Immature natural killer cell (primary cell): ENCODE measurements around the gene CATSPERD. TPM values are rescaled to one million over a fixed set of nuclear protein-coding genes. Genes with fewer than 3 reads are reported as not detected.
"Not testable (repeated sequence)": the region's sequence is repeated elsewhere in the genome, so short reads cannot be mapped to it uniquely, and the experiment has no call there.

Experiments used
- DNase-seq, 3 donors: peaks; one replicate each; pipeline ENCODE4 v3.0.0; 2022; ENCODE audit warnings: mixed read lengths in 1 of 3
- H3K27ac Mint-ChIP-seq, 6 donors: one replicate each; pipeline ENCODE4 v1.8.0; 2020; ENCODE audit warnings: mixed read lengths in 6 of 6, mild to moderate bottlenecking in 5 of 6, inconsistent platforms in 4 of 6, moderate library complexity in 3 of 6
- H3K27me3 Mint-ChIP-seq, 3 donors: one replicate each; pipeline ENCODE4 v1.8.0; 2020 to 2021; ENCODE audit warnings: low read depth in 3 of 3, mild to moderate bottlenecking in 3 of 3, mixed read lengths in 3 of 3, moderate library complexity in 3 of 3, inconsistent platforms in 1 of 3
- H3K36me3 Mint-ChIP-seq, 3 donors: one replicate each; pipeline ENCODE4 v1.8.0; 2020; ENCODE audit warnings: mixed read lengths in 3 of 3, inconsistent platforms in 2 of 3, mild to moderate bottlenecking in 2 of 3
- H3K4me1 Mint-ChIP-seq, 2 donors: one replicate each; pipeline ENCODE4 v1.8.0; 2020; ENCODE audit warnings: inconsistent platforms in 2 of 2, mild to moderate bottlenecking in 2 of 2, mixed read lengths in 2 of 2, moderate library complexity in 1 of 2
- H3K4me3 Mint-ChIP-seq, 5 donors: one replicate each; pipeline ENCODE4 v1.8.0; 2020; ENCODE audit warnings: mild to moderate bottlenecking in 5 of 5, mixed read lengths in 5 of 5, inconsistent platforms in 3 of 5, moderate library complexity in 3 of 5
- H3K9me3 Mint-ChIP-seq, 6 donors: one replicate each; pipeline ENCODE4 v1.8.0; 2020; ENCODE audit warnings: mild to moderate bottlenecking in 6 of 6, mixed read lengths in 6 of 6, inconsistent platforms in 4 of 6, moderate library complexity in 3 of 6
- polyA plus RNA-seq, 3 donors: library from polyadenylated mRNA; unstranded; fragments of 300-500 nt; fragmentation: Illumina TruSeq; gene quantifications; one replicate each; pipeline ENCODE4 v1.2.3, GENCODE V29; 2021

The CATSPERD gene
- polyA plus RNA-seq, 3 donors from 2014 or later = not detected

DNA sequence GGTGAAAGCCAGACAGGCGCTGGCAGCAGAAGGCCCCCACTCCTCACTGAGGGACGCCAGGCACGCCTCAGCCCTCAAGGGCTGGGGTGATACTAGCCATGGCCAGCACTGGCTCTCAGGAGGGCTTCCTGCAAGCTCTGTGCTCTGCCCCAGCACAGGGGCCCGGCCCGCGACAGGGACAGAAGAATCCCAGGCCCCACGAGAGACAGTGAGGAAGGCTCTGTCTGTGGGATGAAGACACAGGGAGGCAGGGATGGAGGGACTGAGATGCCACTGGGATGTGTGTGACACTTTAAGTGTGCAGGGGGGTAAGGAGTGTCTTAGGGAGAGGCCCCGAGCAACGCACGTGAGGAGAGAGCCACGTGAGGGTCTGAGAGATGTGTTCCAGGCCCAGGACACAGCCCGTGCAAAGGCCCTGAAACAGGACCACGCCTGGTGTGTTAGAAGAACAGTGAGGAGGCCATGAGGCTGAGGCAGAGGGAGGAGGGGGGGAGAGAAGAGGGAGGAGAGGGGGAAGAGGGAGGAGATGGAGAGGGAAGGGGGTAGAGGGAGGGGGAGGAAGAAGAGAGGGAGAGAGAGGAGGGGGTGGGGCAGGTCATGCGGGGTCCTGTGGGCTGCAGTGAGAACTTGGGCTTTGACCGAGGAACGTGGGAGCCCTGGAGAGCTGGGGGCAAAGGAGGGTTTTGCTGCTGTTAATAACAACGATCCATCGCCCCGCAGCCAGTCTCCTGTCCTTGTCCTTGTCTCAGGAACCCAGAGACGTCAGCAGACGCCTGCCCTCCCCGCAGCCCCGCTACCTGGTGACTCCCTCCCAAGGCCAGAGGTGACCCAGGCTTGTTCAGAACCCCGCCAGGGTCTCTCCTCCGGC, 23.2 kb upstream of the CATSPERD start:
- DNase-seq = no peak
- no peak overlapping the region for H3K27ac Mint-ChIP-seq
- H3K4me3 Mint-ChIP-seq = no peak overlapping the region
- H3K36me3 Mint-ChIP-seq = peaks cover 0 to 4% (median 0%) of the 10 kb centered on the region in 3 donors
- no peaks in the 10 kb centered on the region for H3K9me3 Mint-ChIP-seq
- peaks cover 0 to 7% of the 10 kb centered on the region in 2 donors for H3K4me1 Mint-ChIP-seq
- peaks cover 1 to 11% (median 3%) of the 10 kb centered on the region in 3 donors for H3K27me3 Mint-ChIP-seq

DNA sequence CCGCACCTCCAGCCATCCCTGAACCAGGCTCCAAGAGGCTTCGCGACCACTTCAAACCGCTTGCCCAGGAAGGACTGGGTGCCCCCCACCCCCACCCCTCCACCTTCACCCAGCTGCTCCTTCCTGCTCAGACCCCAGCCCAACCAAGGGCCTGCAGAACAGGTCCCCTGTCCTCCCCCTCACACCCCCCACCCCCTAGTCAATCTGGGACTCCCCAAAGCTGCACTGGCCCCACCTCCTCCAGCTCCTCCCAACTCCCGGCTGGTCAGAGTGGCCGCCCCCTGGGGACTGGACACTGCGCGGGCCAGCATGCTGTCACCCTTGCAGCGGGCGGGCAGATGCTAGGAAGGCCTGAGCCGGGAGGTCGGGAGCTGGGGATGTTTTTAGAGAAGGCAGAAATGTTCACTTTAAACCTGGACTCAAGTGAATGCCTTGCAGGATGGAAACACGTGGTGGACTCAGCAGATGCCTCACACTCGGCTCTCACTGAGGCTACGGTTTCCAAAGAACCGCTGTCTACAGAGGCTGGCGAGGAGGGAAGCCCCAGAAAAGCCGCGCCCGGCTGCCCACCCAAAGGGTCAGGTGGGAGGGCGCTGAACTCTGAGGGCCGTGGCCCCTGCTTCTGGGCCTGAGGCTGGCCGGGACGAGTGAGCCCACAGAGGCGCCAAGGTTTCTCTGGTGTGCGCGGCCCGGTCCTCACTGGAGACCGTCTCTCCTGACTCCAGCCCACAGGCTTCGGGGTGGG, 22.4 kb upstream of the CATSPERD start:
- Mint-ChIP-seq H3K4me1 (peaks cover 0 to 2% of the 10 kb centered on the region in 2 donors), H3K27ac (no peak overlapping the region), H3K4me3 (no peak overlapping the region), H3K9me3 (no peaks in the 10 kb centered on the region), H3K36me3 (peaks cover 0 to 4% (median 0%) of the 10 kb centered on the region in 3 donors), H3K27me3 (peaks cover 1 to 8% (median 3%) of the 10 kb centered on the region in 3 donors)
- no peak for DNase-seq

DNA sequence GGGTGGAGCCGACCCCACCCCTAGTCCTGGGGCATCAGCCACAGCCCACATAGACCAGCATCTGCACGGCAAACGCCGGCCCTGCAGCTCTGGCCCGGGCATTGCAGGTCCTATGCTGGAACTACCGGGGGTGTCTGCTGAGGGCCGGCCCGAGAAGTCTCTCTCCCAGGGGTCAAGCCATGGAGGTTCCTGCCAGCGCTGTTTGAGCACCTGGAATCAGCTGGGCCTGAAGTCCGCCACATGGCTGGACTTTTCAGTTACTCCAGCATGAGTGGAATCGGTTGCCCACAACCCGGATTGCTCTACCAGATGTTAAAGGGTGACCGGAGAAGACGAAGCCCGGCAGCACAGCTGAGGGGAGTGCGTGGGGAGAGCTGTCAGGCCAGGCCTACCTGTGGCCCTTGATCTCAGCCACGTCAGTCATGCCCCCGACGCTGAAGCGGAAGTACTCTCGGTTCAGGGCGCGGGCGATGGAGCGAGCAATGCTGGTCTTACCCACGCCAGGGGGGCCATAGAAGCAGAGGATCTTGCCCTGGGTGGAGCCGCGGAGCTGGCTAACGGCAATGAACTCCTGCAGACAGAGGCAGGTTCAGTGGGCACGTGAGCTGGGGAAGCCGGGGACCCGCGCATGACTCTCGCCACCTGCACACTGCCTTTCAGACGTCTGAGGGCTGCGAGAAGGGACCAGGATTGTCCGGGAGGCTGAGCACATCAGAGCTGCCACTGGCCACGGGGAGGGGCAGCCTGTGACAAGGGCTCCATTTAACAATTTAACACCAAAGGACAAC, 21.6 kb upstream of the CATSPERD start:
- Mint-ChIP-seq H3K27ac (no peak overlapping the region), H3K4me3 (no peak overlapping the region), H3K4me1 (no peaks in the 10 kb centered on the region), H3K9me3 (no peaks in the 10 kb centered on the region), H3K27me3 (peaks cover 3 to 8% (median 4%) of the 10 kb centered on the region in 3 donors), H3K36me3 (peaks cover 0 to 9% (median 0%) of the 10 kb centered on the region in 3 donors)
- no peak for DNase-seq

DNA sequence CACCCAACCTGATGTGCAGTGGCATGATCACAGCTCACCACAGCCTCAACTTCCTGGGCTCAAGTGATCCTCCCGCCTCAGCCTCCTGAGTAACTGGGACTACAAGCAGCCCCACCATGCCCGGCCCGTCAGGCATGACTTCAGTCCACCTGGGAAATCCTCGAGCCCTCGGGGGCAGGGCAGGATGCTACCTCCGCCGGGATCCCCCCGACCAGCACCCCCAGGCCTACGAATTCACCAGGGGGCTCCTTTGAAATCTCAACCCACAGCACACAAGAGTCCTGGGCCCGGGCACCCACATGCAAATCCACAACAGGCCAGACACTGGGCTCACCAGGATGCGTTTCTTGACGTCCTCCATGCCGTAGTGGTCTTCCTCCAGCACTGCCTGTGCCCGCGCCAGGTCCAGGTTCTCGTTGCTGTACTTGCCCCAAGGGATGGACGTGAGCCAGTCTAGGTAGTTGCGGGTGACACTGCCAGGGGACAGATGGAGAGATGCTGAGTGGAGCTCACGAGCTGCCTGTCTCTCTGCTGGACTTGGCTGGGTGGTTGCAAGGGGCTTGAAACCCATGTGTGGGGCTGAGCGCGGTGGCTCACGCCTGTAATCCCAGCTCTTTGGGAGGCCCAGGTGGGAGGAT, 19.9 kb upstream of the CATSPERD start:
- no peak for DNase-seq
- Mint-ChIP-seq H3K27me3 (peaks cover 0 to 4% (median 4%) of the 10 kb centered on the region in 3 donors), H3K4me1 (no peaks in the 10 kb centered on the region), H3K9me3 (no peaks in the 10 kb centered on the region), H3K36me3 (peaks cover 0 to 9% (median 0%) of the 10 kb centered on the region in 3 donors), H3K27ac (no peak overlapping the region), H3K4me3 (no peak overlapping the region)

DNA sequence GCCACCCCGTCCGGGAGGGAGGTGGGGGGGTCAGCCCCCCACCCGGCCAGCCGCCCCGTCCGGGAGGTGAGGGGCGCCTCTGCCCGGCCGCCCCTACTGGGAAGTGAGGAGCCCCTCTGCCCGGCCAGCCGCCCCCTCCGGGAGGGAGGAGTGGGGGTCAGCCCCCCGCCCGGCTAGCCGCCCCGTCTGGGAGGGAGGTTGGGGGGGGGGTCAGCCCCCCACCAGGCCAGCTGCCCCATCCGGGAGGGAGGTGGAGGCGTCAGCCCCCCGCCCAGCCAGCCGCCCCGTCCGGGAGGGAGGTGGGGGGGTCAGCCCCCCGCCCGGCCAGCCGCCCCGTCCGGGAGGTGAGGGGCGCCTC, 18.4 kb upstream of the CATSPERD start:
- not testable (repeated sequence) for H3K4me3 Mint-ChIP-seq, H3K27ac Mint-ChIP-seq, H3K9me3 Mint-ChIP-seq, H3K27me3 Mint-ChIP-seq, H3K4me1 Mint-ChIP-seq, H3K36me3 Mint-ChIP-seq, DNase-seq

DNA sequence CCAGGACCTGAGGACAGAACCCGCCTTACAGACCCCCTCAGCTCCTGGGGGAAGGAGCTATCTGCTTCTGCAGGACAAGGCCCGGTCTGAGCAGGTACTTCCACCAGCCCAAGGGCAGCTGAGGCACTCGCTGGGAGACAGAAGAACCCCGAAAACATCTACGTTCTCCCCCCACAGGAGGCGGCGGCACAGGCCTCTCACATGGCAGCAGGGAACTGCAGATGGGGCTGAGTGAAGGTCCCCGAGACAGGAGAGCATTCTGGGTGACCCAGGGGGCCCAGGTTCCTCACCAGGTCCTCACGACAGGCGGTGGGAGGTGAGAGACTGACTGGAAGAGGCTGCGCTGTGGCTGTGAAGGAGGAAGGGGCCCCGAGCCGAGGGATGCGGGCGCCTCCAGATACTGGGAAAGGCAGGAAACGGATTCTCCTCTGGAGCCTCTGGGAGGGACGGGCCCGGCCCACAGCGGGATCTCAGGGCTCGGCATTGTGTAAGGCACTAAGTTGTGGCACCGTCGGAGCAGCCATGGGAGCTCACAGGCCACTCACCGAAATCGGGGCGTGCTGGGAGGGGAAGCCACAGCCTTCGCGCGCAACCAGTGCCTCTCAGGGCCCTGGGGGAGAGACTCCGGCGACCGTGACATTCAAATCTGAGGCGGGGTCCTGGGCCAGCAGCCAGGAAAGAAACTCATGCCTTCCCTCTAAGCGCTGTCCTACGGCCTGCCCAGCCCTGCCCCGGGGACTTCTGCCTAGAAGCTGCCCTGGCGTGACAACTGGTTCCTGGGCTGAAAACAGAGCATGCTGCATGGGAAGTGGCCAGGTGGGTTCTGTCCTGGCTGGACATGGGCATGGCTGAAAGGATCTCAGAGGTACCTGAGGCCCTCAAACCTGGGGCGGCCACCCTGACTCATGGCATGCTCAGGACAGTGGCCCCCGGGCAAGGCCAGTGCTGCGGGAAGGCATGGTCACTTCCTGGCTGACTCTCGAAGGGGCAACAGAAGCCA, 16.3 kb upstream of the CATSPERD start:
- no peak overlapping the region for H3K4me3 Mint-ChIP-seq
- no peak for DNase-seq
- peaks cover 0 to 6% (median 3%) of the 10 kb centered on the region in 3 donors for H3K27me3 Mint-ChIP-seq
- H3K27ac Mint-ChIP-seq = no peak overlapping the region
- peaks cover 3 to 5% (median 4%) of the 10 kb centered on the region in 3 donors for H3K36me3 Mint-ChIP-seq
- H3K9me3 Mint-ChIP-seq = no peaks in the 10 kb centered on the region
- no peaks in the 10 kb centered on the region for H3K4me1 Mint-ChIP-seq

DNA sequence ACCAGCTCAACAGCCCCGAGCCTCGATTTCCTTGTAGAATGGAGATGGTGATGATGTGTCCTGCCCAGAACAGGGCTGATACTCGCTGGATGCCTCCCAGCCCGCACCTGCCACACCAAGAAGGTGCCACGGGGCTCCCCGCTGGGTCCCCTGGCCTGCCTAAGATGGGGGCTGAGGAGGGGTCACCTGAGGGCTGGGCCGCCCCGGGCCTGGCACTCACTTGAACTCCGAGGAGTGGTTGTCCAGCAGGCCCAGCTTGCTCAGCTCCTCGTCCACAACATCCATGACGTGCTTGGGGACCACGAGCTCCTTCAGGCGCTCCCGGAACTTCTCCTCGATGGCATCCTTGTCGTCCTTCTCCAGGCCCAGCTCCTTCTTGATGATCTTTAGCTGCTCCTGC, 14.9 kb upstream of the CATSPERD start:
- H3K4me3 Mint-ChIP-seq = no peak overlapping the region
- no peaks in the 10 kb centered on the region for H3K9me3 Mint-ChIP-seq
- no peak overlapping the region for H3K27ac Mint-ChIP-seq
- no peak for DNase-seq
- peaks cover 0 to 6% (median 3%) of the 10 kb centered on the region in 3 donors for H3K27me3 Mint-ChIP-seq
- H3K36me3 Mint-ChIP-seq = peaks cover 3 to 5% (median 4%) of the 10 kb centered on the region in 3 donors
- no peaks in the 10 kb centered on the region for H3K4me1 Mint-ChIP-seq

DNA sequence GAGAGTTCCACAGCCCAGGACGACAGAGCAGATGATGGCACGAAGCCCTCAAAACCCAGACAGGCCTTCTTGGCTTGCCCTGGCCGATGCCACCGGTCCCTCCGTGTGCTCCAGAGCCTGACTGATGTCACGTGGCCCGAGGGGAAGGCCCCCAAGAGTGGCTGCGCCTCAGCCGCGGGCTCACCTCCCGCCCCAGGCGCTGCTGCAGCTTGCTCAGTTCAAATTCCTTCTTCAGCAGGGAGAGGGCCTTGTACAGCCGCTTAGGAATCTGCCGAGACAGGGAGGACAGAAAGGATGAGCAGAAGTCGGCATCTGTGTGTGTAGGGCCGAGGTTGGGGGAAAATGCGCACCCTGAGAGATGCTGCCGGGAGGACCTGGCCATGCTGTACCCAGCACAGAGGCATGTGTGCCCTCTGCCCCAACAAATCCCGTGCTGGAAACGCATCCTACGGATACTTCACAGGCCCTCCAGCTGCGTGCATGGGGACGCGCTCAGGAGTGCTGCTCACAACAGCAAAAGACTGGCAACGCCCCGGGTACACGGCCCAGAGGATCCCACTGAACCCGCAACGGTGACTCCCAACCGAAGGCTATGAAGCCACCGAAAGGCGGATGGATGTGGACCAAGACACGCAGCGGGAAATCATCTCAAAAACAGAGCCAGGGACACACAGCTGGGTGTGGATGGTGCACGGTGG, 13.4 kb upstream of the CATSPERD start:
- no peak for DNase-seq
- H3K4me3 Mint-ChIP-seq = no peak overlapping the region
- H3K4me1 Mint-ChIP-seq = no peaks in the 10 kb centered on the region
- H3K36me3 Mint-ChIP-seq = peaks cover 3 to 5% (median 4%) of the 10 kb centered on the region in 3 donors
- H3K27ac Mint-ChIP-seq = no peak overlapping the region
- peaks cover 0 to 4% (median 1%) of the 10 kb centered on the region in 3 donors for H3K27me3 Mint-ChIP-seq
- H3K9me3 Mint-ChIP-seq = no peaks in the 10 kb centered on the region

DNA sequence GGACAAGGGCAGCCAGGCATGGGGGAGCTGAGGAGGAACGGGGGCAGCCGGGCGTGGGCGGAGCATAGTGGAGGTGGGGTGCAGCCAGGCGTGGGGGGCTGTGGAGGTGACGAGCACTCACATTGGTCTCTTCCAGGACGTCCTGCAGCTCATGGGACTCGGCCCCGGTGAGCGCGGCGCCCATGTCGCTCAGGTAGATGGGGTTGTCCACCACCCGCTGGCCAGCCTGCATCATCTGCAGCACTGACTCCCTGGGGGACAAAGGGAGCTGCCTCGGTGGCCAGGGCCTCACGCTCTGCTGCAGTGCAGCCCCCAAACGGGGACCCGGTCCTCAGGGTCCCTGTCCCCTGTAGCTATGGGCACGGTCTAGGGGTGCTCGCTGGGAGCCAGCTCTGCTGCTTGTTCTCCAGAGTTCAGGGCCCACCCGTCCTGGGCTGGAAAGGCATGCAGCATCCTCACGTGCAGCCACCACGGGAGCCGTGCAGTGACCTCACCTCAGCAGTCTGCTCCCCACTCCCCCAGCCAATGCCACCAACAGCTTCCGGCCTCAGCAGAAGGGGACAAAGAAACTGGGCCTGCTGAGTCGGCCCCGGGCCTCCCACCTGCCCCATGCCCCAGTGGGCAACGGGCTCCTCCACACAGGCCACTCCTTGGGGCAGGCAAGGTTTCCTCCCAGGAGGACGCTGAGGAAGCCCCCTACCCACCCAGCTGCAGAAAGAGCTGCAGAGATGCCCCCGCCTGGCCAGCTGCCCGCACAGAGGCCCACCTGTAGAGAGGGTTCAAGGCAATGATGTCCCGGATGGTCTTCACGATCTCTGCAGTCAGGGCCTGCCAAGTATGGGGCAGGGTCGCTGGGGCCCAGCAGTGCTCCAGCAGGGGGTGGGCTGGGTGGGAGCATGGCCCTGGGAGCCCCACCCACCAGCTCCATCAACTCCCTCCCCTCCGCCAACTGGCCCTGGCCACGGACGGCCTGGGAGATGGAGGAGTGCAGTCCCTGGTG, 12.6 kb upstream of the CATSPERD start:
- Mint-ChIP-seq H3K36me3 (peaks cover 3 to 5% (median 4%) of the 10 kb centered on the region in 3 donors), H3K4me1 (no peaks in the 10 kb centered on the region), H3K27me3 (peaks cover 0 to 4% (median 3%) of the 10 kb centered on the region in 3 donors), H3K9me3 (no peaks in the 10 kb centered on the region), H3K4me3 (no peak overlapping the region), H3K27ac (no peak overlapping the region)
- no peak for DNase-seq

DNA sequence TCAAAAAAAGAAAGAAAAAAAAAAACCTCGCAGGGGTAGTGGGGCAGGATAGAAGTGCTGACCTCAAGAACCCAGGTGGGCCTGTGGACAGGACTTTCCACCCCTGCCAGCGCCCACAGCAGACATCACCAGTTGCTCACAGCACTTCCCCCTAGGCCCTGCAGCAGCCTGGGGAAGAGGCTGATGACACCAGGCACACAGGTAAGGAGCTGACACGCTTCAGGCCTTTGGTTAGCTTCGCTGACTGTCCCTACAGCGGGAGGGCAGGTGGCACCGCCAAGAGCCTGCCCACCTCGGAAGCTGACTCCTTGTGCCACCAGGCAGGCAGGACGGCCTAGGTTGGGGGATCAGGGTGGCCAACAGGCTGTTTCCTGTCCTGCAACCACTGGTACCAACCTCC, 9.4 kb upstream of the CATSPERD start:
- Mint-ChIP-seq H3K9me3 (no peaks in the 10 kb centered on the region), H3K4me1 (peaks cover 3 to 5% of the 10 kb centered on the region in 2 donors), H3K27me3 (peaks cover 0 to 4% (median 0%) of the 10 kb centered on the region in 3 donors), H3K36me3 (peaks cover 3 to 5% (median 4%) of the 10 kb centered on the region in 3 donors), H3K4me3 (no peak overlapping the region), H3K27ac (no peak overlapping the region)
- no peak for DNase-seq

DNA sequence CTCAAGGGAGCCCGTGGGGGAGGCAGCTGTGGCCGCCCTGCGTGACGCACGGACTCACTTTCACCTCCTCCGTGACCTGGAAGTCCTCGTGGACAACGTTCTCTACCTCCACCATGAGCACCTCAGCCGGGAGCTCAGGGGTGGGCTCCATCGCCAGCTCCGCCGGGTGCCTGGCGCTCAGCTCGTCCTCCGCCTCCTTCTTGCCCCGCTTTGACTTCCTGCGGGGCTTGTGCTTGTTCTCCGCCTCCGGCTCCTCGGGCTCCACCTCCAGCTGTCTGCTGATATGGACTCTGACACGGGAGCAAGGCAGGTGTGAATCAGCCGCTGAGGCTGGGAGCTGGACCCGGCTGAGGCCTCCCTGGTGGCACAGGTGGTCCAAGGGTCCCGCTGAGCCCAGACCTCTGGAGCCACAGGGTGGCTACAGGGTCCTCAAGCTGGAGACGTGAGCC, 8.7 kb upstream of the CATSPERD start:
- no peak for DNase-seq
- no peak overlapping the region for H3K4me3 Mint-ChIP-seq
- peaks cover under 1 to 5% (median under 1%) of the 10 kb centered on the region in 3 donors for H3K36me3 Mint-ChIP-seq
- H3K9me3 Mint-ChIP-seq = no peaks in the 10 kb centered on the region
- peaks cover 0 to 4% (median 0%) of the 10 kb centered on the region in 3 donors for H3K27me3 Mint-ChIP-seq
- H3K27ac Mint-ChIP-seq = no peak overlapping the region
- H3K4me1 Mint-ChIP-seq = peaks cover 3 to 5% of the 10 kb centered on the region in 2 donors
